Endothelial cell of umbilical vein (primary cell): ENCODE data around the gene MCM5.

Experiments used
- FOS ChIP-seq: IDR thresholded peaks from 2 replicates; pipeline ENCODE4 v1.6.1; 2011; ENCODE audit warnings: mild to moderate bottlenecking, low read length, moderate library complexity, borderline replicate concordance; ENCODE audit not compliant: insufficient read depth
- TF ChIP-seq, protein P1 (sequence below): IDR thresholded peaks from 2 replicates; pipeline ENCODE4 v1.6.1; 2011; ENCODE audit not compliant: insufficient read depth, insufficient read length

DNA sequence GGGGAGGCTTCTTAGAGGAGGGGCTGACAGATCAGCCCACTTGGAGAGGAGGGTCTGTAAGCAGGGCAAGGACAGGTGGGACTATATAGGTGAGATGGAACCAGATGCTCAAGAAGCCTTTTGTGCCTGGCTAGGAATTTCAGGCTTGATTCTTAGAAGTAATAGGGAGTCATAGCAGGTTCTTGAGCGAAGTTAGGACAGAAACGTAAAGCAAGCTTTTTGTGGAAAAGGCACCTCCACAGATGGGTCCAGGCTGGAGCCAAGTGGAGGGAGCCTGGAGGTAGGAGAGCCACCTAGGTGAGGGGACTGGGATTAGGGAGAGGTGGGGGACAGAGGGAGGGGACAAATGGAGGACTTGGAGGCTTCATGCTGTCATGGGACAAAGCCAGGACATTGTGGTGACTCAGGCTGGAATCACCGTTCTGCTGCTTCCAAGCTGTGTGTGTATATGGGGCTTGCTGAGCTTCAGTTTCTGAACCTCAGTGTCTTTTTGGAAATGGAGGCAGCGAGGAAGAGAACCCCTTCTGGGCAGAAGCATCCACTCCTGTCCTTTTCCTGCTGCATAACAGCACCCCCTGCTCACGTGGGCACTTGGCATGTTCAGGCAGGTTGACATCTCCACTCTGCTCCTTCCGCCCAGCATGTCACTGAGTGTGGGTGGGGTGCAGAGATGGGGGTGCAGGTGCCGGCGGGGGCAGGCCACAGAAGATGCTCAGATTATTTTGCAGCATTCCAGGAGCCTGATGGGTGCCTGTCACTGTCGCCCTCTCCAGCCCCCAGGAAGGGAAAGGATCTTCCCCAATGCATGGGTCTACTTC is 58.0 kb downstream of the MCM5 start:
- TF ChIP-seq, protein P1, sequence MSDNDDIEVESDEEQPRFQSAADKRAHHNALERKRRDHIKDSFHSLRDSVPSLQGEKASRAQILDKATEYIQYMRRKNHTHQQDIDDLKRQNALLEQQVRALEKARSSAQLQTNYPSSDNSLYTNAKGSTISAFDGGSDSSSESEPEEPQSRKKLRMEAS, result no peak
- TF ChIP-seq FOS, result no peak
